ENCODE results near the gene DGKI.
A peak's percentile ranks its signal among the peaks of the same experiment; 100 is the strongest.

The DGKI gene

GRCh38 chr7:137603043-137603442 lies 243.7 kb downstream of the DGKI start:
- DNase-seq: no peak

GRCh38 chr7:137601642-137602041 lies 245.1 kb downstream of the DGKI start:
- DNase-seq: no peak

DNA sequence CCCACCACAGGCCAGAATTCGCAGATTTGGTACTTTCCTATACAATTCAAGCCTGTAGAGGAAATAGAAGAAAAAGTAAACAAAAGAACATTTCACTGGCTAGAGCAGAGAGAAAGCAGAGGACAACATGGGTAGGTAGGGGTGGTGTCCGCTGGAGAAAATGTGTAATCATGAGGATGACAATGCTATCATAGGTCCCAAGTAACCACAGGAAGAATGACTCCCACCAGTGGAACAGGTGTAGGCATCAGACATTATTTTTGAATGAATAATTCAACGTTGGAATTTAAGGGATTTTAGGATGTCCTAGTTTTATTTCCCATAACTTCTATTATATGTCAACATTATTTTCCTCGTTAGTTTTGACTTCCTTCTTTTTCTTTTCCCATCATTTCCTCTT lies 248.9 kb downstream of the DGKI start:
- DNase-seq: no peak

DNA sequence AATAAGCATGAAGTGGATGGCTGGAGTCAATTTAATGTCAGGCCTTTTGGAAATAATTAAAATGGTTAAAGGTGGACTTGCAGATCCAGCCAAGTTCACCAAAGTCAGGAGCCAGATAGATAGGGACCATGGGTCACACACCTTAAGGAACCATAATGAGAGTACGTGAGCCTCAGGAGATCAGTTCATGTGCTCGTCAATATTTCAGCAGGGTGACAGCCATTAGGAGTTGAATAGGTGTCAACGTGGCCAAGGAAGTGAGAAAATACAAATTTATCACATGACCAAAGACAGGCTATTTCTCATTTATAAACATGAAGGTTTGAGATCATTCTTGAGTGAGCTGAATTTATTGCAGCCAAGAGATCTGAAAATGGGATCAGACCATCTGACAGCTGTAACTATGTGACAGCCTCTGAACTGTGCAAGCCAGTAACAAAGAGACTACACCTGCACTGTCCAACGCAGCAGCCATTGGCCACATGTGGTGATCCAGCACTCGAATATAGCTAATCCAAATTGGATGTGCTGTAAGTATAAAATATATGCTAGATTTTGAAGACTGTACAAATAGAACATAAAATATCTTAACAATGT lies 253.6 kb downstream of the DGKI start:
- no peak for DNase-seq

GRCh38 chr7:137592232-137592896 lies 254.4 kb downstream of the DGKI start:
- peak in 46 of 56 donors; percentile 2 to 76 (median 28) for DNase-seq

GRCh38 chr7:137591421-137591837 lies 255.3 kb downstream of the DGKI start:
- DNase-seq: no peak

- no peak for DNase-seq
Observed at GRCh38 chr7:137590756-137591305, 255.9 kb downstream of the DGKI start.

DNA sequence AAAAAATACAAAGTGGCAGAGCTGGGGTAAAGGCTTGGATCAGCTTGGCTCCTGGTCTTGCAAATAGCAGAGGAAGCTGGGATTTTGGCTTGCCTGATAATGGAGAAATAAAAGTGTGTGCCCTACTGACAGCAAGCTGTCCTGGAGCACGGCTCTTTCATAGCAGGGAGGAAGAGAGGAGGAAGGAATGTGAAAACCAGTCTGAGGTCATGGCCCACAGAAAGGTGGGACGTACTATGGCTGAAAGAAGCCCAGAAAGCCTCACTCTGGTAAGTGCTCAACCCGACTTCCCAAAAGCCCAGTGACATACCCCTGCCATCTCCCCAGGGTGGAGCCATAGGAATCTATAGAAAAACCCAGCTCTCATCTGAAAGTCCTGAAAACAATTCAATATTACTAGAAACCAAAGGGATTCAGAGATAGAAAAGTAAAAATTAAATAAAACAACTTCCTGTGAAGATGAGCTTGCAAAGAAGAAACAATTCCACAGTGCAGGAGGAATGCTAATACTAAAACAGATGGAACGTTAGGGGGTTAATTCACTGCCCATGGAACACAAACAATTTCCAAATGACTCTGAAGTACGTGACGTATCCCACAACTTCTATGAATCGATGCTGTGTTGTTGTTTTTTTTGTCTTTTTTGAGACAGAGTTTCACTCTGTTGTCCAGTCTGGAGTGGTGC lies 256.6 kb downstream of the DGKI start:
- DNase-seq: no peak

DNA sequence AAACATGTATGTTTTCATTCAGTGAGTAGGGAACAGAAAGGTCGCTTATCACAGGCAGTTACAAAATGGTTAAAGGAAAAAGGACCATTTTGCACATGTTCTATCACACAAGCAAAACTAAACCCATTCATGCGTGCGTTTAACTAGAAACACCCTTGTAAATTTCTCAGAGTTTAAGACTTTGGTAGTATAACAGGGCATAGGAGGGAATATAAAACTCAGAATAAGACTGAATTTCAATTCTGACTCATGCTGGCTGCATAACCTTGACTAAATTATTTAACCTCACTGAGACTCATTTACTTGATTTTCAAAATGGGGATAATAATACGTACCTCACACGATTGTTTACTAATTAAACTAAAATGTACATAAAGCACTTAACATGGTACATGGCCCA lies 259.4 kb downstream of the DGKI start:
- no peak for DNase-seq

DNA sequence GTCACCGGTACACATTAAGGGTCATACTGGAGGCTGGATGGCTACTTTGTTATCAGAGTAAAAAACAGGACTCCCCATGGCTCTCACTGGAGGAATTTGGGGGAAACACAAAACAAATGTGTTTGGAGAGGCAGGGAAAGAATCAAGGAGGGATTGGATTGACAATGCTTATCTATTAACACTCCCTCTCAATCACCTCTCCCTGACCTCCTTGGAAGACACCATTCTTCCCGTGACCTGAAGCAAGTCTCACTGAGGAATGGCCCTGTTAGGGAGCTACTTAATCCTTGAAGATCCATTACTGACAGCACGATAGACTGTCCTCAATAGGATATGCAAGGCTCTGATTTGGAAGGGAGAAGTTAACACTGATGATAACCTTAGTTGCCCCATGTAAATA lies 261.2 kb downstream of the DGKI start:
- DNase-seq: no peak

DNA sequence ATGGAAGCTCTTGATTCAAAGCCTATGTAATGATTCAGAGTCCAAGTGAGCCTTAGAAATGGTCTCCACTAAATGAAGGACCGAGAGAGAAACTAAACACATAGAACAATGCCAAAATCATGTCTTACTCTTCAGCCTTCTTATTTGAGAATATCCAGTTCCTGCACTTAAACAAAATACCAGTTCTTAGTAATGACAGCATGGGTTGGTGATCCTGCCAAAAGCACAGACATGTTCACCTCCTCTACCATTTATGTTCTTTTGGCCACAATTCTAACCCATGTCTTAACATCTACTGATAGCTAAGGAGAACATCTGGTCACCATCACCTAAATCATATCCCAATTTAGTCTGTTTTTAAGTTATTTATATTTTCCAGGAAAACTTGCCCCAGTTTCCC lies 263.6 kb downstream of the DGKI start:
- no peak for DNase-seq

DNA sequence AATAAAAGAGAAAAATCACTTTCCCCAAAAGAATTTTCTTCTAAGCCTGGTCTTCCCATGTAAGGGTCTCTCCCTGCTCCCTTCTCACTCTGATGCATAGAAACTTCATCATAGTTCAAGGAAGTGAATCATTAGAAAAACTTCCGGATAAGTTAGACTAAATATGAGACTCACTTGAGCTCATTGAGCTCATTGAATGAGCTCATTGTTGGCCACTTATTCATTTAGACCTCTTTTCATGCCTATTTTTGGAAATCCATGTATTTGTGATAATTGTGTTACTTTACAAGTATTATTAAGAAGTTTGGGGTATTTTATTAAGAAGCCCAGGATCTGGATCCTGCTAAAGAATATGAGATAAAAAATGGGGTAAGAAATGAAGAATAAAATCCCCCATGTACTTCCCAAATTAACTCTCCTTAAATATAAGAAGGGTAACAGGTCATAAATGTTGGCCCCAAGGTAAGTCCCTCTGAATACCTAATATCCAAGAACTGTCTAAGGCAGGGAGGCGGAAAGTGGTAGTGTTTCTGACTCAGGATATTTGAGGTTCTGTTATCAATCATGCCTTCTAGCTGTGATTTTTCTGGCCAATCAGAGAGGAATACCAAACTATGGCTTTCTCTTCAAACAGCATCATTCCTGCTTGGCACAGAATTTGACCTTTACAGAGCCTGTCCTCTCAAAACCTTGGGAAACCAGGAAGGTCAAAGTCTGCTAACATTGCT lies 266.7 kb downstream of the DGKI start:
- no peak for DNase-seq

DNA sequence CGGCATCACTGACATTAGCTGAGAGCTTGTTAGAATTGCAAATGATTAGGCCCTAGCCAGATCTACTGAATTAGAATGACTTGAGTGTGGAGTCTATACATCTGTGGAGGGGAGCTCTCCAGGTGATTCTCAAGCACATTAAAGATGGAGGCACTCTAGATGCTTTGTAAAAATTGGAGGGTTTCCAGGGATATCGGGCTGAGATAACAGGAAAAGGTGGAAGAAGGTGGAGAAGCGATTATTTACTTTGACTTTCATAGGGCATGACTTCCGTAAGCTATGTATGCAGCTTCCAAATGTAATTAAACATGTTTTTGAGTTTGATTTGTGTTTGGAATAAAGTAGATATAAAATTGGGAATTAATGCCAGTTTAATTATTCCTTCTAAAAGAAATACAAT lies 268.2 kb downstream of the DGKI start:
- DNase-seq: no peak

DNA sequence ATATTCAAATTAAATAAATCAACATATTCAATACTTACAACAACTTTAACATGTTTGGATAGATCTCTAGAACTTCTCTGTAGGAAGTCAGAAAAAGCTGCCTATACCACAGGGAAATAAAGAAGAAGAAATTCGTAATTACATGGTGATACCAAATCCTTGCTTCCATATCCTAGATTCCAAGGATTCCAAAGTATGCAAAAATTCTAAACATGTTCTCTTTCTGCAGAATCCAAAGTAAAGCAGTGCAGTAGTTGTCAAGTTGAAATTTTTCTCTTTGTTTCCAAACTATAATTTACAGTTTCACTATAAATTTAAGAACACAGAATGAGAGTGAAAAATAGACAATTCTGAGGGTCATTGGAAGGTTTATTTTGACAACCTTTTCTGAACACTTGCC lies 269.6 kb downstream of the DGKI start:
- no peak for DNase-seq

- DNase-seq: no peak
Observed at GRCh38 chr7:137576481-137576880, 270.3 kb downstream of the DGKI start.

DNA sequence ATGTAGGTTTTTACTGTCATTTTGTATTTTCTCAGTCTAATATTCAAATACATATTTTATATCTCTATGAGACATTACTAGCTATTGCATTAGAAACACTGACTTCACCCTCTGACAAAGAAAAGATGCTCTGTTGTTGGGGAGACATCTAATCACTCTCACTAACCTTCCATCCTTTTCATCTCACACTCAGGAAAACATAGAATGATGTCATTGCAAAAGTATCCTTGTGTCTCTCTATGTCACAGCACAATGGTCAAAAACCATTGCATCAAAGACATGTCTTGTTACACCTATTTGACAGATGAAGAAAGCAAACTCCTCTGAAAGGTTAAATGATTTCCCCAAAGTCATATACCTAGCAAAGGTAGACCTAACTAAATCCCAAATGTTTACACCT lies 272.0 kb downstream of the DGKI start:
- no peak for DNase-seq

DNA sequence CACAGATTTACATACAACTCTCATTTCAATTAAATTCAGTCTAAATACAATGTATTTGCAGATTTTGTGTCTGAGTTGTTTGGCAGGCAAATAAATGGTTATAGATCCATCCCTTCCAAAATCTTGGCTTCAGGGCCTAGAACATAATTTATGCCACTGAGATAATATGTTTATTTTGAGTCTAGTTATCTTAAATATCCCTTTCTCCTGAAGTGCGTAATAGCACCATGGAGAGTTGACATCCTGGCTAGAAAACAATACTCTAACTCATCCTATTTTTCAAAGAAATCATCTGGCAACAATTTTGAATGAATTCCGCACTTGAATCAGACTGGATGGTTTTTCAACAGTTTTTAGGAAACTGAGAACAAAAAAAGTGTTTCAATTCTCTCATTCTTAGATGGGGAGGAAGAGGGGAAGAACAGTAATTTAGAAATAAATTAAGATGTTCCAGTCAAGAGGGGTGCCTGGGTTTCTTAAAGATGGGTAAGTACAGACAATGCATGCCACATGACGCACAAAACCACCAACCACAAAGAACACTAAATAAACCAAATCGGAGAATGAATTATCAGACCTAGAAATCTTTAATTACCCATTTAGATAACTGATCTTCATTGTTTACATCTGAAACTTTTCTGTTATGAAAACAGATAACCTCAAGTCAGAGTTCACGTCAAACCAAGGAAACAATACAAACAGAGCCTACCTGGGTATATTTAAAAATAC lies 274.6 kb downstream of the DGKI start:
- DNase-seq: no peak

- DNase-seq: no peak
Observed at GRCh38 chr7:137564677-137565076, 282.1 kb downstream of the DGKI start.

GRCh38 chr7:137563981-137564380 lies 282.8 kb downstream of the DGKI start:
- DNase-seq: no peak

GRCh38 chr7:137547485-137547884 lies 299.3 kb downstream of the DGKI start:
- no peak for DNase-seq

DNA sequence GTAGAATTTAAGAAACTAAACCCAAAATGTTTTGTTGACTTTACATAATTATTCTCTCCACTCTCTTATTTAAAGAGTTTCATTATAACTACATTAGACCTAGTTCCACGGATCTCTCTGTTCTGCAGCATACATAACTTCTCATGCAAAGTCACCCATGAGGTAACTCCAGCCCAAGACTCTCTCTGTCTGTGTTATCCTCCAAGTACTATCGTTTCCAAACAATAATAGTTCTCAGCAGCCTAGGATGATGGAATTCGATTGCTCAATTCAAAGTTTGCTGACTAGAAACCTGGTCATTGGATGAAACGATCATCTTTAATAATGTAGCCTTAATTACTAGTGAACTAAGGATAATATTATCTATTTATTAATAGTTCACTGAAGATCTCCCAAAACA lies 300.1 kb downstream of the DGKI start:
- DNase-seq: no peak
